HL-60/S4 treated with retinoic acid at 250 ng/mL for 4 days and 3 days (cell line): ENCODE results near the gene ABCA4.

Experiments
- in situ Hi-C: fragments of 300-500 bp; cut with MboI; formaldehyde crosslinking; loops from 2 replicates; pipeline ENCODE4 v1.7.0; 2022; ENCODE audit warnings: low sequenced_read_pairs

The ABCA4 gene

DNA sequence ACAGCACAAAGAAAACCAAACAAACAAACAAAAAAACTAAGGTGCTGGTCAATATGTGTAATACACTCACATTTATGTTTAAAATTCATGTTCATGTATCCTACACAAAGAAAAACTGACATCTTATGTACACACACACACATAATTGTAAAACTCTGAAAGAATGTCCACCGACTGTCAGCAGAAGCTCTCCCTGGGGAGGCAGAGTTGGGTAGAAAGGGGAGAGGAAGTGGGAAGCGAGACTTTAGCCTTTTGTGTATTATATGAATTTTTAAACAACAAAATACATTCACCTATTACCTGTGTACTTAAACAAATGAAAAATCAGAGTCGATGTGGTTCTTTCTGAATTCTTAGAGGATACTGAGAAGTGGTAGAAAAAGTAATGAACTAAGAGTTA lies 88.3 kb downstream of the ABCA4 start:
- in situ Hi-C loops, result no loop called here

GRCh38 chr1:94031591-94031990 lies 89.4 kb downstream of the ABCA4 start:
- in situ Hi-C loops, result no loop called here

DNA sequence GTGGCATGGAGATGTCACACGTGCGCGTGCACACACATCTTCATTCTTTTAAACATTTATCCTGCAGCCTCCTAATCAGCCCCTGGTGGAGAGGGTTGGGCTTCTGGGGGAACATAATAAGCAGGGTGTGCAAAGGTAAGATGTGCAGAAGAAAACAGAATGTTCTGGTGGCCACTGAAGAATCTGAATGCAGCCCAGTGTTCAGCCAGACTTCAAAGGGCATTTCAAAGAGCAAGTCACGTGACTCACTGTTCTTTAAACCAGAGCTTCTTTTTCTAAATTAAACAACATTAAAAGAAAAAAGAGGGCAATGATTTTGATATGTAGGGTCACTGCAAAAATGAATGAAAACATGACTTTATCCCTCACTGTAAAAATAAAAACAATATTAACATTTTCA lies 89.8 kb downstream of the ABCA4 start:
- in situ Hi-C loops, result no loop called here

DNA sequence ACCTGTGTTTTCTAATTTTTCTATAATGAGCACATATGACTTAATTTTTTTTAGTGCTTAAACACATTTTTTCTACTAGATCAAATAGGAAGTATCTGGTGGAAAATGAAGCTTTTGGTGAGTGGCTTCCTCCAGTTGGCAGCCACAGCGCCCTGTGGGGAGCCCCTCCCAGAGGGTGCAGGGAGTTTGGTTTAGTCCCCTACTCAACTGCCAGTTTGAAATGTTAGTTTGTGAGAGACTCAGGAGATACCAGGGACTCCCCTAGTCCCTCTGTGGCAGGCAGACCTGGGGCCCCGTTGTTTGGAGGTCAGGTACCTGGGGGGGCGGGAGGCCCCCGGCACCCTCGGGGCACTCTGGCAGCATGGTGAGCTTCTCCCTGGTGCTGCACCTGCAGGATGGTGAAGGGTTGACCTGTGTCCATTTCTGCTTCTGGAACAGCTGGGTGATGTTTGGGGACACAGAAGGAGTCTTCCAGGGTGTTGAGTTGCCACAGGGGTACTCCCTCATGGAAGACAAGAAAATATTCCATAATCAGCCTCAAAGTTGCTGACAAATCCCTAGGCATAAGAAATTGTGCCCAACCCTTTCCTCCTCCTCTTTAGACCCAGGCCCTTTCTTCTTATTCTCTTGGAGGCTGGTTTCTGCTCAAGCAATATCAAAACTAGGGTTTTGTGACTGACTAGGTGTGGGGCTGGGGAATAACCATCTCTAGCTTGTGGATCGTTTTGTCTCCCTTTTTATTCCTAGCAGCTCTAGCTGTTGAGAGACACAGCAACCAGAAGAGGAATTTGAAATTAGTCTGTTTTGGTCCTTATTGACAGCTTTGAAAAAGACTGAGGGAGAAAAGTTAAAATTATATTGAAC lies 91.6 kb downstream of the ABCA4 start:
- in situ Hi-C loops, result no loop called here

- in situ Hi-C loops, result no loop called here
These were observed 93.0 kb downstream of the ABCA4 start for GRCh38 chr1:94027721-94028515.

DNA sequence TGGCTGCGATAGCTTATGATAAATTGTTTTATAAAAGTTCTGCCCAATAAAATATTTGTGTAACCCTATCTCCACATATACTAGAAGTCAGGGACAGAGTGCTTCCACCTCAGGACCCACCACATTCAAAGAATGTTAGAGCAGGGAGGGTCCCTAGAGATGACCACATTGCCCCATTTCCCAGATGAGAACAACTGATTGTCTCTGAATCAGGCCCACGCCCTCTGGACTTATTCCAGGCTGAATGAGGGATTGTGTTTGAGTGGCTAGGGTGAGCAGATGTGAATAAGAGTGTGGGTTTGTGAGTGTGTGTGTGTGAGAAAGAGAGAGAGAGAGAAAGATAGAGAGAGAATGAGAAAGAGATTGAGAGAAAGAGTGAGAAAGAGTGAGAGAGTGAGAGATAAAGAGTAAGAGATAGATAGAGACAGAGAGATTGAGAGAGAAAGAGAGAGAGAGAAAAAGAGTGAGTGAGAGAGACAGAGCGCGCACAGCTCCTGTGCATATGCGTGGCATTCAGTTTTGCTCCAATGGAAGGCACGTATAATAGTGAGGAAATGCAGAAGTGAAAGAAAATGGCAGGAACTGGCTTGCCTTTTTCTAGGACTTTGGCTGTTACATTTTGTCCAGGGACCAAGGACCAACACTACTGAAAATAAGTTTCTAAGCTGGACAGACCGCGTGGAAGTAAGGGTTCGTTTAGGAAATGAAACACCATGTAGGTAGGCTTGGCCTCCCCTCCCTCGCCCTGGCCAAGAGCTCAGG lies 94.1 kb downstream of the ABCA4 start:
- in situ Hi-C loops, result no loop called here

- in situ Hi-C loops, result no loop called here
These were observed 95.3 kb downstream of the ABCA4 start for GRCh38 chr1:94025383-94026340.

DNA sequence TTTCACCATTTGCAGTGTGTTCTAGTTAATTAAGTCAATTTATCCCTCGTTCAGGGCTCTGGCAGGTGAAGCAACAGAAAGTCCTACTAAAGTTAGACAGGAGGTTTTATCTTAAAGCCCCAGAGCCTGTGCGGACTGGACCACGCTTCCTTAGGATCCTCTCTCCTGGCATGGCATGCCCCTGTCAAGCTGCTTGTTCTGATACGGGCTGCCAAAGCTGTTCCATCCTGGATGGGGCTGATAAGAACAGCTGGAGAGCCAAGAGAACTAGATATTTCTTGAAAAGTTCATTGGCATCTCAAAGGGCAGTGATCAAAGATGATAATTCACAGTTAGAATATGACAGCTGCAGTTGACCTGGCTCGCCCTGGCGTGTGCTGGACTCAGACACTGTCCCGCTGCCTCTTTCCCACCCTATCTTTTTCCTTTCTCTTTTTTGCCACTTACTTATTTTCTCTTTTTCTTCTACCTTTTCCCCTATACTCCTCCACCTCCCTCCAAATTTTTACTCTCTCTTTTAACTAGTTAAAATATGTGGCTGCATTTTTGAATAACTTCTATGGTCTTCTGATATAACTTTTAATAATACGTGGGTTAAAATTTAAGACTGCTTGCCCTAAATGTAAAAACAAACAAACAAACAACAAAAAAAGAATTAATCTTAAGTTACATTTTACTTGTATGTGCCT lies 96.7 kb downstream of the ABCA4 start:
- in situ Hi-C loops, result no loop called here

DNA sequence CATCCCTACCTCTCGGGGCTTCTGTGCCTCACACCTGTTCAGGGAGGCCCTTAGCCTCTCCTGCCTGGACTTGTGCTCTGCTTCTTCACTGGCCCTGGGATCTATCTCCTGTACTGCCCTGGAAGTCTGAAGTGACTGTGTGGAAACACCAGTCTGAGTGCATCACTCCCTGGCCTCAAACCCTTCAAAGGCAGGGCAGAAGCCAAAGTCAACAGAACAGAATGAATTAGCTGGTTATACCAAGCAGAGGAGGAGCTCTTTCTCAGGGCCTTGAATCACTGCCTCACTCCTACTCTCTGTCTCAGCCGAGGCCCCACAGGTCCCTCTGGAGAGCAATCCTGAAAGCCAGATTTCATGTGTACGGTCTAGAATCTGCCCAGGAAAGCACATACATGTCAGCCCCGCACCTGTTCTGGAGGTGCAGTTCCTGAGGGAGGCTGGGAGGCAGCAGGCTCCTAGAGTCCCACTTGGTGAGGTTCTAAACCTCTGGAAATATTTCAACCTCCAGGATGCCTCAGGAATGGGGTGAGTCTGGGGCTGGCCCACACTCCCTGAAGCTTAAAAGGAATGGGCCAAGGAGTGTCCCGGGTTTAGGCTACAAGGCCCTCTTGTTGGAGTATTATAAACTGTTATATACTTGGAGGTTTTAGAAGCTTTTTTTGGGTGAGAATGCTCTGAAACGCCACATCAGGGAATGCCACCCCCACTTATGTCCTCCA lies 98.3 kb downstream of the ABCA4 start:
- in situ Hi-C loops, result no loop called here

DNA sequence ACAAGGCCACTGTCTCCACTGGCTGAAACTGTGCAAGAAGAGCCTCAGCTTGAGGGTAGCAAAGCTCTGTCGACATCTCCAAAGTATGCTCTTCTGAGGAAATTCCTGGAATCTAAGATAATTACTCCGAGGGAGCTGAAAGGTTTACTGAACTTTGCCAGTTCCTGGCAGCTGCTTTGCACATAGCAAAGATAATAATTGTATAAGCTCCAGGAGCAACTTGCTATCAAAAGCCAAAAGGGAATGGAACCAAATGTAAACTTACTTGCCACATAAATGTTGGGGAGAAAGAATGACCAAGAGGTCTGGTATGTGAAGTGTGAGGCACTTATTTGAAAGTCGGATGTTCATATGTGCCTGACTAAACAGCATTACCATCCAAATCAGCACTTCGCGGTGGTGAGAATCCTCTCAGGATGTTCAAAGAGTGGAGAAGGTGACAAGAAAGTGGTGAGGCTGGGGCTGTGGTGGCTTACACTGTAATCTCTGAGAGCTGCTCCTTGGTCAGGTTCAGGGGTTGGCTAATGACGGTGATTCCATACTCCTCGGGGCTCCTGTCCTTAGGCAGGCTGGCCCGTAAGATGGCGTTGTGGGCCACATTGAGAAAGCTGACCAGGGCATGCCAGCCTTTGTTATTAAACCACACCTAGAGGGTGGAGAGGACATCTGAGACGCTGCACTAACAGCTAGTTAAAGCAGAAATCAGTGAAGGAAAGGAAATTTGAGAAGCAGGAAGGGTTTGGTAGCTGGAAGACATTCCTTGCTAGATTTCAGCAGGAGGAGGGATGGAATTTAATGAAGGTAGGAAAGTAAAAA lies 100.0 kb downstream of the ABCA4 start:
- in situ Hi-C loops, result no loop called here

GRCh38 chr1:94019327-94019726 lies 101.6 kb downstream of the ABCA4 start:
- in situ Hi-C loops, result no loop called here

- in situ Hi-C loops, result no loop called here
These were observed 103.7 kb downstream of the ABCA4 start for GRCh38 chr1:94017155-94017829.

- in situ Hi-C loops, result no loop called here
These were observed 105.5 kb downstream of the ABCA4 start for GRCh38 chr1:94015489-94015817.

DNA sequence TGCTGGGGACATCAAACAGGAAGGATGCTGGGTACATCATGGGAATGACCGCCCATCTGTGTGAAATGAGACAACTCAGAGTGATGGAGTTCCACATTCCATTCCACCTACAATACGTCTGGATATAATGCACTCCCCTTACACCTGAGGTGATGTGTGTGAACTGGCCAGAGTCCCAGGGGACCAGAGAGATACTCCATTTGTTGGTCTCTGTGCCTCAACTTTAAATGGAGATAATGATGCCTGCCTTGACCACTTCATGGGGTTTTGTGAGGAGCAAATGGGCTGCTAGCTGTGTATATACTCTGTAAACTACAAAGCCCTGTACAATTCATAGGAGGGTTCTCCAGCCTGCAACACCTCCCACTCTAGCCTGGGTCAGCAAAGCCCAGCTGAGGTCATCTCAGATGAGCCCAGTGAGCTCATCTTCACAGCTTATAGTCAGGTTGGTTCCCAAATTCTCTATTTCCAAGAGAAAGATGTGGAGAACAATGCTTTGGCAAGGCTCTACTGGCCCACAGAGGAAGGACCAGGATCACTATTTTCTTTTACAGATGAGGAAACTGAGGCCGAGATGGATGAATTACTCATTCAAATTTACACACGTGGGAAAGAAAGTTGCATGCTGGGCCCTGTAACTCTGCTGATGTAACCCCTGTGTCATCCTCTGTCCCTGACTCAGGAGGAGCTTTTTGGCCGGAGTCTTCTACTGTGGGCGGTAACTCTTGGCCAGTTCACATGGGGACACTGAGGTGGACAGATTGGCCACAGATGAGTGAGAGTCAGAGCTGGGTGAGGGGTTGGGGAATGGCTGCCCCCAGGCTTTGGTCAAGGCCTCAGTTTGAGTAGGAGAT lies 106.1 kb downstream of the ABCA4 start:
- in situ Hi-C loops, result no loop called here

GRCh38 chr1:94014087-94014486 lies 106.9 kb downstream of the ABCA4 start:
- in situ Hi-C loops, result no loop called here

GRCh38 chr1:94013367-94013878 lies 107.5 kb downstream of the ABCA4 start:
- in situ Hi-C loops, result no loop called here
